GM18861 (cell line): Measurements from ENCODE around the gene BCDIN3D.
A peak's percentile ranks its signal among the peaks of the same experiment; 100 is the strongest.
"Not testable (repeated sequence)": the region's sequence is repeated elsewhere in the genome, so short reads cannot be mapped to it uniquely, and the experiment has no call there.

Experiments used
- ATAC-seq: cut with Tn5 transposase; IDR thresholded peaks from one replicate; pipeline ENCODE4 v1.9.1; 2021; ENCODE audit not compliant: unreplicated experiment

The BCDIN3D gene

GRCh38 chr12:49842519-49843352 is at the start of gene BCDIN3D:
BCDIN3D (minus strand) TSS chr12:49843106; CDS start chr12:49843087, 19 bp downstream.
- ATAC-seq = peak; percentile 83

- no peak for ATAC-seq
Measured at GRCh38 chr12:49892084-49892731, 49.3 kb upstream of the BCDIN3D start.

- no peak for ATAC-seq
Measured at GRCh38 chr12:49891476-49891875, 48.6 kb upstream of the BCDIN3D start.

- ATAC-seq = no peak
Measured at GRCh38 chr12:49891012-49891411, 48.1 kb upstream of the BCDIN3D start.

- ATAC-seq = no peak
Measured at GRCh38 chr12:49890096-49890461, 47.2 kb upstream of the BCDIN3D start.

- no peak for ATAC-seq
Measured at GRCh38 chr12:49889361-49890095, 46.6 kb upstream of the BCDIN3D start.

- ATAC-seq = no peak
Measured at GRCh38 chr12:49888461-49889151, 45.7 kb upstream of the BCDIN3D start.

GRCh38 chr12:49887536-49888401 is 44.9 kb upstream of the BCDIN3D start:
- ATAC-seq = no peak

- no peak for ATAC-seq
Measured at GRCh38 chr12:49887091-49887490, 44.2 kb upstream of the BCDIN3D start.

- ATAC-seq = no peak
Measured at GRCh38 chr12:49885663-49886461, 43.0 kb upstream of the BCDIN3D start.

- no peak for ATAC-seq
Measured at GRCh38 chr12:49885118-49885517, 42.2 kb upstream of the BCDIN3D start.

- no peak for ATAC-seq
Measured at GRCh38 chr12:49882851-49883464, 40.1 kb upstream of the BCDIN3D start.

- no peak for ATAC-seq
Measured at GRCh38 chr12:49882248-49882850, 39.4 kb upstream of the BCDIN3D start.

- no peak for ATAC-seq
Measured at GRCh38 chr12:49881415-49882247, 38.7 kb upstream of the BCDIN3D start.

GRCh38 chr12:49880756-49881414 is 38.0 kb upstream of the BCDIN3D start:
- ATAC-seq = no peak

- not testable (repeated sequence) for ATAC-seq
Measured at GRCh38 chr12:49879065-49879464, 36.2 kb upstream of the BCDIN3D start.

- no peak for ATAC-seq
Measured at GRCh38 chr12:49878021-49878420, 35.1 kb upstream of the BCDIN3D start.
